GM23338 (cell line): ENCODE measurements around the gene KCNAB1. TPM values are rescaled to one million over a fixed set of nuclear protein-coding genes. Genes with fewer than 3 reads are reported as not detected.
A peak's percentile ranks its signal among the peaks of the same experiment; 100 is the strongest.
"Not testable (repeated sequence)": the region's sequence is repeated elsewhere in the genome, so short reads cannot be mapped to it uniquely, and the experiment has no call there.

Source experiments
- ATAC-seq: fragments of 200-7000 bp; cut with Tn5 transposase; 3 replicates; pipeline ENCODE4 v1.9.1; 2020
- DNase-seq: peaks from one replicate; pipeline ENCODE4 v3.0.0-alpha.2; 2015; ENCODE audit warnings: low spot score
- H2AFZ ChIP-seq: fragments of 200-600 bp; sonication (generic); 2 replicates; pipeline ENCODE4 v1.8.0; 2016; ENCODE audit warnings: antibody characterized with exemption, mild to moderate bottlenecking, moderate library complexity
- H3F3A ChIP-seq: fragments of 200-600 bp; sonication (generic); replicated peaks from 2 replicates; pipeline ENCODE4 v1.8.0; 2017; ENCODE audit warnings: antibody characterized with exemption, mixed run types, low read depth
- H3K27ac ChIP-seq: fragments of 200-600 bp; sonication (generic); 2 replicates; pipeline ENCODE4 v1.6.1; 2016; ENCODE audit warnings: low read depth
- H3K27me3 ChIP-seq: fragments of 200-600 bp; sonication (generic); 2 replicates; pipeline ENCODE4 v1.8.0; 2016; ENCODE audit warnings: mild to moderate bottlenecking, mixed run types, moderate library complexity; ENCODE audit not compliant: insufficient read depth
- H3K36me3 ChIP-seq: fragments of 200-600 bp; sonication (generic); 2 replicates; pipeline ENCODE4 v1.8.0; 2016; ENCODE audit warnings: mild to moderate bottlenecking; ENCODE audit not compliant: insufficient read depth
- H3K4me1 ChIP-seq: fragments of 200-600 bp; sonication (generic); 2 replicates; pipeline ENCODE4 v1.8.0; 2016; ENCODE audit warnings: mild to moderate bottlenecking, moderate library complexity; ENCODE audit not compliant: insufficient read depth
- H3K4me2 ChIP-seq: fragments of 200-600 bp; sonication (generic); 2 replicates; pipeline ENCODE4 v1.7.1; 2017; ENCODE audit warnings: mixed run types
- H3K4me3 ChIP-seq: fragments of 200-600 bp; sonication (generic); 2 replicates; pipeline ENCODE4 v1.6.1; 2016; ENCODE audit warnings: mixed run types
- H3K79me2 ChIP-seq: fragments of 200-600 bp; sonication (generic); replicated peaks from 2 replicates; pipeline ENCODE4 v1.8.0; 2017; ENCODE audit warnings: mild to moderate bottlenecking; ENCODE audit not compliant: insufficient read depth
- H3K9me2 ChIP-seq: fragments of 200-600 bp; sonication (generic); 2 replicates; pipeline ENCODE4 v1.8.0; 2017; ENCODE audit not compliant: insufficient read depth
- H4K20me1 ChIP-seq: fragments of 200-600 bp; sonication (generic); replicated peaks from 2 replicates; pipeline ENCODE4 v1.8.0; 2017; ENCODE audit warnings: mild to moderate bottlenecking; ENCODE audit not compliant: insufficient read depth
- H3K27ac Mint-ChIP-seq: 2 replicates; pipeline ENCODE4 v1.8.0; 2020; ENCODE audit warnings: inconsistent platforms, mild to moderate bottlenecking, moderate library complexity, mixed read lengths
- H3K27me3 Mint-ChIP-seq: 3 replicates; pipeline ENCODE4 v1.8.0; 2022; ENCODE audit warnings: low read depth, mild to moderate bottlenecking, moderate library complexity, mixed read lengths, inconsistent platforms; ENCODE audit not compliant: insufficient read depth, poor library complexity
- H3K36me3 Mint-ChIP-seq: 3 replicates; pipeline ENCODE4 v1.8.0; 2021; ENCODE audit warnings: low read depth, mild to moderate bottlenecking, inconsistent platforms, moderate library complexity, mixed read lengths
- H3K4me1 Mint-ChIP-seq: 3 replicates; pipeline ENCODE4 v1.8.0; 2020; ENCODE audit warnings: mild to moderate bottlenecking, inconsistent platforms, mixed read lengths
- H3K4me3 Mint-ChIP-seq: 3 replicates; pipeline ENCODE4 v1.8.0; 2021; ENCODE audit warnings: moderate library complexity, mild to moderate bottlenecking, inconsistent platforms, mixed read lengths
- H3K9me3 Mint-ChIP-seq: 3 replicates; pipeline ENCODE4 v1.8.0; 2020; ENCODE audit warnings: moderate library complexity, mild to moderate bottlenecking, inconsistent platforms, mixed read lengths
- CREB1 ChIP-seq: fragments of 250-450 bp; sonication (Bioruptor Pico); IDR thresholded peaks from 2 replicates; pipeline ENCODE4 v1.5.0; 2020; ENCODE audit warnings: low read depth, mild to moderate bottlenecking, moderate library complexity
- EZH2phosphoT487 ChIP-seq: fragments of 200-600 bp; sonication (generic); IDR thresholded peaks from one replicate; pipeline ENCODE4 v1.8.1; 2018; ENCODE audit warnings: antibody characterized with exemption; ENCODE audit not compliant: unreplicated experiment
- JUNB ChIP-seq: IDR thresholded peaks from one replicate; pipeline ENCODE4 v1.6.1; 2016; ENCODE audit warnings: antibody characterized with exemption; ENCODE audit not compliant: unreplicated experiment
- POLR2AphosphoS5 ChIP-seq: IDR thresholded peaks from 2 replicates; pipeline ENCODE4 v1.6.1; 2016; ENCODE audit warnings: antibody characterized with exemption, low read depth
- REST ChIP-seq: IDR thresholded peaks from one replicate; pipeline ENCODE4 v1.6.1; 2018; ENCODE audit warnings: antibody characterized with exemption; ENCODE audit not compliant: unreplicated experiment
- STAT1 ChIP-seq: IDR thresholded peaks from one replicate; pipeline ENCODE4 v1.6.1; 2016; ENCODE audit warnings: antibody characterized with exemption; ENCODE audit not compliant: unreplicated experiment
- ZNF331 ChIP-seq: fragments of 250-450 bp; sonication (Bioruptor Pico); IDR thresholded peaks from 2 replicates; pipeline ENCODE4 v1.5.0; 2020; ENCODE audit warnings: low read depth, mild to moderate bottlenecking, moderate library complexity
- polyA plus RNA-seq: library from polyadenylated mRNA; unstranded; fragments of >200 nt; fragmentation: Nextera tagmentation; extraction: Ambion mirVana; gene quantifications from 2 replicates; pipeline ENCODE4 v1.2.1, GENCODE V29; 2016
- total RNA-seq: library from RNA; depleted of rRNA; stranded (reverse); fragments of >200 nt; shearing (Covaris generic); gene quantifications from 2 replicates; pipeline ENCODE4 v1.2.3, GENCODE V29; 2014
- TF ChIP-seq, protein P1 (sequence below): fragments of 250-450 bp; sonication (Bioruptor Pico); IDR thresholded peaks from 2 replicates; pipeline ENCODE4 v1.5.0; 2020; ENCODE audit warnings: mild to moderate bottlenecking, moderate library complexity

Gene KCNAB1
- total and polyA plus RNA-seq, 2 experiments from 2014 or later: 0.69 to 2.6 TPM

GRCh38 chr3:156274791-156275190 lies 154.4 kb downstream of the KCNAB1 start (continued):
- TF ChIP-seq, protein P1, sequence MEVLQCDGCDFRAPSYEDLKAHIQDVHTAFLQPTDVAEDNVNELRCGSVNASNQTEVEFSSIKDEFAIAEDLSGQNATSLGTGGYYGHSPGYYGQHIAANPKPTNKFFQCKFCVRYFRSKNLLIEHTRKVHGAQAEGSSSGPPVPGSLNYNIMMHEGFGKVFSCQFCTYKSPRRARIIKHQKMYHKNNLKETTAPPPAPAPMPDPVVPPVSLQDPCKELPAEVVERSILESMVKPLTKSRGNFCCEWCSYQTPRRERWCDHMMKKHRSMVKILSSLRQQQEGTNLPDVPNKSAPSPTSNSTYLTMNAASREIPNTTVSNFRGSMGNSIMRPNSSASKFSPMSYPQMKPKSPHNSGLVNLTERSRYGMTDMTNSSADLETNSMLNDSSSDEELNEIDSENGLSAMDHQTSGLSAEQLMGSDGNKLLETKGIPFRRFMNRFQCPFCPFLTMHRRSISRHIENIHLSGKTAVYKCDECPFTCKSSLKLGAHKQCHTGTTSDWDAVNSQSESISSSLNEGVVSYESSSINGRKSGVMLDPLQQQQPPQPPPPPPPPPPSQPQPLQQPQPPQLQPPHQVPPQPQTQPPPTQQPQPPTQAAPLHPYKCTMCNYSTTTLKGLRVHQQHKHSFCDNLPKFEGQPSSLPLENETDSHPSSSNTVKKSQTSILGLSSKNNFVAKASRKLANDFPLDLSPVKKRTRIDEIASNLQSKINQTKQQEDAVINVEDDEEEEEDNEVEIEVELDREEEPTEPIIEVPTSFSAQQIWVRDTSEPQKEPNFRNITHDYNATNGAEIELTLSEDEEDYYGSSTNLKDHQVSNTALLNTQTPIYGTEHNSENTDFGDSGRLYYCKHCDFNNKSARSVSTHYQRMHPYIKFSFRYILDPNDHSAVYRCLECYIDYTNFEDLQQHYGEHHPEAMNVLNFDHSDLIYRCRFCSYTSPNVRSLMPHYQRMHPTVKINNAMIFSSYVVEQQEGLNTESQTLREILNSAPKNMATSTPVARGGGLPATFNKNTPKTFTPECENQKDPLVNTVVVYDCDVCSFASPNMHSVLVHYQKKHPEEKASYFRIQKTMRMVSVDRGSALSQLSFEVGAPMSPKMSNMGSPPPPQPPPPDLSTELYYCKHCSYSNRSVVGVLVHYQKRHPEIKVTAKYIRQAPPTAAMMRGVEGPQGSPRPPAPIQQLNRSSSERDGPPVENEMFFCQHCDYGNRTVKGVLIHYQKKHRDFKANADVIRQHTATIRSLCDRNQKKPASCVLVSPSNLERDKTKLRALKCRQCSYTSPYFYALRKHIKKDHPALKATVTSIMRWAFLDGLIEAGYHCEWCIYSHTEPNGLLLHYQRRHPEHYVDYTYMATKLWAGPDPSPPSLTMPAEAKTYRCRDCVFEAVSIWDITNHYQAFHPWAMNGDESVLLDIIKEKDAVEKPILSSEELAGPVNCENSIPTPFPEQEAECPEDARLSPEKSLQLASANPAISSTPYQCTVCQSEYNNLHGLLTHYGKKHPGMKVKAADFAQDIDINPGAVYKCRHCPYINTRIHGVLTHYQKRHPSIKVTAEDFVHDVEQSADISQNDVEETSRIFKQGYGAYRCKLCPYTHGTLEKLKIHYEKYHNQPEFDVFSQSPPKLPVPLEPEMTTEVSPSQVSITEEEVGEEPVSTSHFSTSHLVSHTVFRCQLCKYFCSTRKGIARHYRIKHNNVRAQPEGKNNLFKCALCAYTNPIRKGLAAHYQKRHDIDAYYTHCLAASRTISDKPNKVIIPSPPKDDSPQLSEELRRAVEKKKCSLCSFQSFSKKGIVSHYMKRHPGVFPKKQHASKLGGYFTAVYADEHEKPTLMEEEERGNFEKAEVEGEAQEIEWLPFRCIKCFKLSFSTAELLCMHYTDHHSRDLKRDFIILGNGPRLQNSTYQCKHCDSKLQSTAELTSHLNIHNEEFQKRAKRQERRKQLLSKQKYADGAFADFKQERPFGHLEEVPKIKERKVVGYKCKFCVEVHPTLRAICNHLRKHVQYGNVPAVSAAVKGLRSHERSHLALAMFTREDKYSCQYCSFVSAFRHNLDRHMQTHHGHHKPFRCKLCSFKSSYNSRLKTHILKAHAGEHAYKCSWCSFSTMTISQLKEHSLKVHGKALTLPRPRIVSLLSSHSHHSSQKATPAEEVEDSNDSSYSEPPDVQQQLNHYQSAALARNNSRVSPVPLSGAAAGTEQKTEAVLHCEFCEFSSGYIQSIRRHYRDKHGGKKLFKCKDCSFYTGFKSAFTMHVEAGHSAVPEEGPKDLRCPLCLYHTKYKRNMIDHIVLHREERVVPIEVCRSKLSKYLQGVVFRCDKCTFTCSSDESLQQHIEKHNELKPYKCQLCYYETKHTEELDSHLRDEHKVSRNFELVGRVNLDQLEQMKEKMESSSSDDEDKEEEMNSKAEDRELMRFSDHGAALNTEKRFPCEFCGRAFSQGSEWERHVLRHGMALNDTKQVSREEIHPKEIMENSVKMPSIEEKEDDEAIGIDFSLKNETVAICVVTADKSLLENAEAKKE: no peak
- no peak for TF ChIP-seq JUNB
- no peak for TF ChIP-seq EZH2phosphoT487

DNA sequence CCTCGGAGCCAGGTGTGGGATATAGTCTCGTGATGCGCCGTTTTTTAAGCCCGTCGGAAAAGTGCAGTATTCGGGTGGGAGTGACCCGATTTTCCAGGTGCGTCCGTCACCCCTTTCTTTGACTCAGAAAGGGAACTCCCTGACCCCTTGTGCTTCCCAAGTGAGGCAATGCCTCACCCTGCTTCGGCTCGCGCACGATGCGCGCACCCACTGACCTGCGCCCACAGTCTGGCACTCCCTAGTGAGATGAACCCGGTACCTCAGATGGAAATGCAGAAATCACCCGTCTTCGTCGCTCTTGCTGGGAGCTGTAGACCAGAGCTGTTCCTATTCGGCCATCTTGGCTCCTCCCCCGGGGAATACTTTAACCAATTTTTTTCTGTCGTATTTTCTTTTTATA lies 164.3 kb downstream of the KCNAB1 start:
- DNase-seq, H3K36me3 ChIP-seq, H3K4me1 Mint-ChIP-seq, H3K4me2 ChIP-seq, H3F3A ChIP-seq, H3K79me2 ChIP-seq, H3K4me3 ChIP-seq, H3K9me2 ChIP-seq, H3K27me3 ChIP-seq, H4K20me1 ChIP-seq, ATAC-seq, H3K4me1 ChIP-seq, H3K36me3 Mint-ChIP-seq, H3K27ac ChIP-seq, H3K9me3 Mint-ChIP-seq, H3K27me3 Mint-ChIP-seq: not testable (repeated sequence)
- Mint-ChIP-seq H3K27ac (peak overlapping the region; percentile 90), H3K4me3 (peak overlapping the region; percentile 32; the same call in 1 of the 3 replicates)
- peak overlapping the region; percentile 69; the same call in 1 of the 2 replicates for H2AFZ ChIP-seq

DNA sequence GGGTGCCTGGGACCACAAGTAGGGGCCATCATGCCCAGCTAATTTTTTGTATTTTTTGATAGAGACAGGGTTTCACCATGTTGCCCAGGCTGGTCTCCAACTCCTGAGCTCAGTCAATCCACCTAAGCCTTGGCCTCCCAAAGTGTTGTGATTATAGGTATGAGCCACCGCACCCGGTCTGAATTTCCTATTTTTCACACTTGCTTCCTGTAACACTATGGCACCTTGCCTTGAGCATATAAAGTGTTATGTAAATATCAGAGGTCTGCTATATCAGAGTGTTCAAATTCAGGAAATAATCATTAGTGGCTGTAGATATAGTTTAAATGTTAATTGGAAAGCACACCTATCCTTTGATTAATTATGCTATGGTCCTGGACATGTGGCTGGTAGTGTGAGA lies 165.2 kb downstream of the KCNAB1 start:
- Histone ChIP-seq H3F3A (0 out of 2 replicates have a peak, but pooled peaks cover 6% of the 10 kb centered on the region), H3K27ac (no peak overlapping the region), H3K4me2 (no peak overlapping the region), H3K27me3 (peaks cover 16% of the 10 kb centered on the region), H3K9me2 (no peaks in the 10 kb centered on the region), H3K4me1 (peaks cover 9% of the 10 kb centered on the region; the same call in 1 of the 2 replicates), H2AFZ (no peak overlapping the region), H3K79me2 (no peaks in the 10 kb centered on the region), H3K4me3 (no peak overlapping the region), H4K20me1 (no peaks in the 10 kb centered on the region), H3K36me3 (no peaks in the 10 kb centered on the region)
- Mint-ChIP-seq H3K9me3 (no peaks in the 10 kb centered on the region; the same call in 2 of the 3 replicates), H3K36me3 (no peaks in the 10 kb centered on the region; the same call in 2 of the 3 replicates), H3K4me3 (no peak overlapping the region), H3K4me1 (peaks cover 6% of the 10 kb centered on the region; the same call in 1 of the 3 replicates), H3K27me3 (peaks cover 10% of the 10 kb centered on the region), H3K27ac (no peak overlapping the region)
- no peak for DNase-seq
- ATAC-seq: no peak
- TF ChIP-seq JUNB (no peak), CREB1 (CRISPR knock-in tag) (no peak), ZNF331 (no peak), REST (no peak), STAT1 (no peak), POLR2AphosphoS5 (no peak)
